Bone marrow (tissue), 2 donors: ENCODE measurements around the gene CC2D2B.
"Not testable (repeated sequence)": the region's sequence is repeated elsewhere in the genome, so short reads cannot be mapped to it uniquely, and the experiment has no call there.

Experiments used
- DNase-seq, 2 donors: peaks; one replicate each; lab custom pipeline; 2025; lab: John Stamatoyannopoulos, UW

CC2D2B gene

GRCh38 chr10:95905897-95906580 lies 1.7 kb upstream of the CC2D2B start:
- DNase-seq: not testable (repeated sequence)

- peak in 1 of 2 donors; percentile 24 for DNase-seq
These were observed 909 bp upstream of the CC2D2B start for GRCh38 chr10:95906677-95907455.

GRCh38 chr10:95908450-95908849 lies 675 bp downstream of the CC2D2B start:
- DNase-seq: no peak

- DNase-seq: no peak
These were observed 1.8 kb downstream of the CC2D2B start for GRCh38 chr10:95909561-95909960.

- not testable (repeated sequence) for DNase-seq
These were observed 8.3 kb downstream of the CC2D2B start for GRCh38 chr10:95916039-95916438.

GRCh38 chr10:95920798-95921426 lies 13.1 kb downstream of the CC2D2B start:
- no peak for DNase-seq

GRCh38 chr10:95925033-95925432 lies 17.3 kb downstream of the CC2D2B start:
- DNase-seq: no peak

GRCh38 chr10:95935429-95935828 lies 27.7 kb downstream of the CC2D2B start:
- no peak for DNase-seq

- no peak for DNase-seq
These were observed 33.3 kb downstream of the CC2D2B start for GRCh38 chr10:95941115-95941514.

- DNase-seq: peak in 1 of 2 donors; percentile 29
These were observed 55.6 kb downstream of the CC2D2B start for GRCh38 chr10:95963202-95963990.

- DNase-seq: no peak
These were observed 56.2 kb downstream of the CC2D2B start for GRCh38 chr10:95963991-95964389.

- no peak for DNase-seq
These were observed 57.0 kb downstream of the CC2D2B start for GRCh38 chr10:95964756-95965155.

- DNase-seq: no peak
These were observed 68.8 kb downstream of the CC2D2B start for GRCh38 chr10:95976362-95977229.

GRCh38 chr10:95982200-95982599 lies 74.4 kb downstream of the CC2D2B start:
- DNase-seq: no peak

GRCh38 chr10:95987685-95988426 lies 80.1 kb downstream of the CC2D2B start:
- DNase-seq: no peak

- DNase-seq: no peak
These were observed 80.9 kb downstream of the CC2D2B start for GRCh38 chr10:95988702-95989101.

GRCh38 chr10:95994376-95994775 lies 86.6 kb downstream of the CC2D2B start:
- not testable (repeated sequence) for DNase-seq

- DNase-seq: no peak
These were observed 90.5 kb downstream of the CC2D2B start for GRCh38 chr10:95998255-95998784.

- DNase-seq: no peak
These were observed 106.2 kb downstream of the CC2D2B start for GRCh38 chr10:96013956-96014355.

- no peak for DNase-seq
These were observed 106.8 kb downstream of the CC2D2B start for GRCh38 chr10:96014473-96015102.
